GM11168 (cell line): ENCODE data around the gene XRCC3.
"Not testable (repeated sequence)": the region's sequence is repeated elsewhere in the genome, so short reads cannot be mapped to it uniquely, and the experiment has no call there.

ENCODE experiments used
- in situ Hi-C: fragments of 300-500 bp; cut with MboI; formaldehyde crosslinking; loops from one replicate; pipeline ENCODE4 v1.12.0; 2022; ENCODE audit warnings: low sequenced_read_pairs; ENCODE audit not compliant: unreplicated experiment

XRCC3 gene

GRCh38 chr14:103680491-103681231 is 34.6 kb downstream of the XRCC3 start:
- in situ Hi-C loops, result loop anchor here (25.0 kb wide), 1 partner anchor 93 kb away; no protein-coding TSS in a partner anchor

- in situ Hi-C loops, result loop anchor here (25.0 kb wide), 1 partner anchor 92 kb away; no protein-coding TSS in a partner anchor
These were observed 35.9 kb downstream of the XRCC3 start for GRCh38 chr14:103679351-103679750.

GRCh38 chr14:103676881-103677675 is 38.2 kb downstream of the XRCC3 start:
- in situ Hi-C loops, result loop anchor here (25.0 kb wide), 1 partner anchor 90 kb away; no protein-coding TSS in a partner anchor

GRCh38 chr14:103675957-103676356 is 39.3 kb downstream of the XRCC3 start:
- in situ Hi-C loops, result loop anchor here (25.0 kb wide), 1 partner anchor 89 kb away; no protein-coding TSS in a partner anchor

- in situ Hi-C loops, result no loop called here
These were observed 43.3 kb downstream of the XRCC3 start for GRCh38 chr14:103671911-103672310.

GRCh38 chr14:103669370-103669769 is 45.9 kb downstream of the XRCC3 start:
- in situ Hi-C loops, result no loop called here

GRCh38 chr14:103668117-103668516 is 47.1 kb downstream of the XRCC3 start:
- in situ Hi-C loops, result no loop called here

GRCh38 chr14:103667671-103668070 is 47.6 kb downstream of the XRCC3 start:
- in situ Hi-C loops, result no loop called here

- in situ Hi-C loops, result no loop called here
These were observed 51.7 kb downstream of the XRCC3 start for GRCh38 chr14:103663506-103663905.

- in situ Hi-C loops, result no loop called here
These were observed 52.7 kb downstream of the XRCC3 start for GRCh38 chr14:103662591-103662990.

GRCh38 chr14:103662029-103662428 is 53.2 kb downstream of the XRCC3 start:
- in situ Hi-C loops, result no loop called here

GRCh38 chr14:103659631-103660030 is 55.6 kb downstream of the XRCC3 start:
- in situ Hi-C loops, result no loop called here

GRCh38 chr14:103657471-103657870 is 57.8 kb downstream of the XRCC3 start:
- in situ Hi-C loops, result no loop called here

GRCh38 chr14:103656756-103657133 is 58.5 kb downstream of the XRCC3 start:
- in situ Hi-C loops, result no loop called here

- in situ Hi-C loops, result no loop called here
These were observed 59.1 kb downstream of the XRCC3 start for GRCh38 chr14:103656031-103656755.

GRCh38 chr14:103654619-103655018 is 60.6 kb downstream of the XRCC3 start:
- in situ Hi-C loops, result no loop called here

GRCh38 chr14:103653805-103654204 is 61.4 kb downstream of the XRCC3 start:
- in situ Hi-C loops, result no loop called here

GRCh38 chr14:103653336-103653735 is 61.9 kb downstream of the XRCC3 start:
- in situ Hi-C loops, result not testable (repeated sequence)

GRCh38 chr14:103652806-103653205 is 62.4 kb downstream of the XRCC3 start:
- in situ Hi-C loops, result no loop called here

GRCh38 chr14:103651585-103651984 is 63.7 kb downstream of the XRCC3 start:
- in situ Hi-C loops, result no loop called here

- in situ Hi-C loops, result no loop called here
These were observed 65.0 kb downstream of the XRCC3 start for GRCh38 chr14:103650213-103650612.
